OCI-LY7 (cell line): ENCODE measurements around the gene GLT8D2. TPM values are rescaled to one million over a fixed set of nuclear protein-coding genes. Genes with fewer than 3 reads are reported as not detected.

Experiments
- BruUV-seq: library from RNA; stranded (reverse); fragments of 400-500 nt; replicated peaks from 2 replicates; lab custom pipeline; 2021; lab: Mats Ljungman, UMichigan
- CTCF ChIA-PET: fragments of 300-600 bp; sonication (Branson Sonifier 250); formaldehyde crosslinking; loops from one replicate; lab custom pipeline; 2022; ENCODE audit warnings: antibody characterized with exemption; ENCODE audit not compliant: unreplicated experiment; lab: Charles Lee
- POLR2A ChIA-PET: fragments of 300-600 bp; sonication (Branson Sonifier 250); formaldehyde crosslinking; loops from one replicate; lab custom pipeline; 2022; ENCODE audit warnings: antibody characterized with exemption; lab: Charles Lee
- DNase-seq: peaks from one replicate; pipeline ENCODE4 v3.0.0-alpha.2; 2015; ENCODE audit warnings: low spot score
- H2AFZ ChIP-seq: fragments of 200-600 bp; sonication (generic), shearing (Covaris generic); 2 replicates; pipeline ENCODE4 v1.6.1; 2014; ENCODE audit warnings: mild to moderate bottlenecking, antibody characterized with exemption, low read length, moderate library complexity
- H3K27ac ChIP-seq: fragments of 200-600 bp; sonication (generic); 2 replicates; pipeline ENCODE4 v1.5.1; 2014; ENCODE audit warnings: mixed run types, low read depth, mild to moderate bottlenecking, moderate library complexity, low read length, inconsistent platforms; ENCODE audit not compliant: poor library complexity, severe bottlenecking
- H3K36me3 ChIP-seq: fragments of 200-600 bp; sonication (generic); 2 replicates; pipeline ENCODE4 v1.6.1; 2014; ENCODE audit warnings: mild to moderate bottlenecking, antibody characterized with exemption, low read length, moderate library complexity, mixed read lengths; ENCODE audit not compliant: insufficient read depth
- H3K4me1 ChIP-seq: fragments of 200-600 bp; sonication (generic); 2 replicates; pipeline ENCODE4 v1.5.1; 2014; ENCODE audit warnings: mild to moderate bottlenecking, low read length; ENCODE audit not compliant: insufficient read depth, poor library complexity, severe bottlenecking
- H3K4me2 ChIP-seq: fragments of 200-600 bp; sonication (generic); 2 replicates; pipeline ENCODE4 v1.6.1; 2014; ENCODE audit warnings: mild to moderate bottlenecking, low read length
- H3K4me3 ChIP-seq: fragments of 200-600 bp; sonication (generic); 2 replicates; pipeline ENCODE4 v1.5.1; 2014; ENCODE audit warnings: mild to moderate bottlenecking, low read depth, low read length; ENCODE audit not compliant: poor library complexity, severe bottlenecking
- H3K79me2 ChIP-seq: fragments of 200-600 bp; sonication (generic); 2 replicates; pipeline ENCODE4 v1.6.1; 2016; ENCODE audit warnings: low read depth, mild to moderate bottlenecking, low read length, moderate library complexity, mixed read lengths; ENCODE audit not compliant: insufficient read depth
- H3K9me2 ChIP-seq: fragments of 200-600 bp; sonication (generic); 2 replicates; pipeline ENCODE4 v1.6.1; 2016; ENCODE audit warnings: mild to moderate bottlenecking, low read length, mixed read lengths; ENCODE audit not compliant: insufficient read depth
- H3K9me3 ChIP-seq: fragments of 200-600 bp; sonication (generic); 2 replicates; pipeline ENCODE4 v1.6.1; 2014; ENCODE audit warnings: mild to moderate bottlenecking, mixed run types, low read length, mixed read lengths
- H4K20me1 ChIP-seq: fragments of 200-600 bp; sonication (generic); 2 replicates; pipeline ENCODE4 v1.6.1; 2014; ENCODE audit warnings: mild to moderate bottlenecking, antibody characterized with exemption, low read length, moderate library complexity, mixed read lengths; ENCODE audit not compliant: insufficient read depth
- CTCF ChIP-seq: fragments of 200-600 bp; sonication (generic); conservative IDR thresholded peaks from 2 replicates; pipeline ENCODE4 v1.5.1; 2014; ENCODE audit warnings: mild to moderate bottlenecking, antibody characterized with exemption, low read length, moderate library complexity, mixed read lengths
- EZH2phosphoT487 ChIP-seq: fragments of 200-600 bp; sonication (generic); IDR thresholded peaks from 2 replicates; pipeline ENCODE4 v1.6.1; 2018; ENCODE audit warnings: low read depth, borderline replicate concordance, mild to moderate bottlenecking, mixed run types, antibody characterized with exemption, low read length, moderate library complexity, mixed read lengths
- intact Hi-C: fragments of 100-400 bp; cut with micrococcal nuclease; formaldehyde crosslinking; loops from one replicate; pipeline ENCODE4 v1.10.0; 2022; ENCODE audit not compliant: unreplicated experiment
- total RNA-seq, 2 experiments: library from RNA; depleted of rRNA in 1 of 2; stranded (reverse); fragments of >200 nt in 1 of 2; shearing (Covaris generic) in 1 of 2; gene quantifications; 2 replicates each; pipeline ENCODE4 v1.2.3, GENCODE V29; 2014 to 2022

Gene GLT8D2
- total RNA-seq, 2 experiments from 2014 or later: not detected

- Histone ChIP-seq H3K36me3 (peaks cover 100% of the 10 kb centered on the region), H4K20me1 (0 out of 2 replicates have a peak, but pooled peaks cover 4% of the 10 kb centered on the region), H3K9me2 (no peaks in the 10 kb centered on the region), H3K4me3 (no peak overlapping the region), H3K4me1 (no peaks in the 10 kb centered on the region), H3K79me2 (no peaks in the 10 kb centered on the region; the same call in 1 of the 2 replicates), H2AFZ (no peak overlapping the region), H3K27ac (no peak overlapping the region), H3K9me3 (no peaks in the 10 kb centered on the region), H3K4me2 (no peak overlapping the region)
- DNase-seq: no peak
- no TSS peak for BruUV-seq
- intact Hi-C loops: no loop called here
- no peak for TF ChIP-seq CTCF
- no peak for TF ChIP-seq EZH2phosphoT487
- POLR2A ChIA-PET: interaction anchor here (1.2 to 1.9 kb wide), 3 partner anchors 8 to 18 kb away, joined by 3 to 8 read pairs (median 3); partner anchors contain the start of gene TDG
- CTCF ChIA-PET: no interaction called here
Observed at GRCh38 chr12:103947871-103948555, 102.0 kb downstream of the GLT8D2 start.

DNA sequence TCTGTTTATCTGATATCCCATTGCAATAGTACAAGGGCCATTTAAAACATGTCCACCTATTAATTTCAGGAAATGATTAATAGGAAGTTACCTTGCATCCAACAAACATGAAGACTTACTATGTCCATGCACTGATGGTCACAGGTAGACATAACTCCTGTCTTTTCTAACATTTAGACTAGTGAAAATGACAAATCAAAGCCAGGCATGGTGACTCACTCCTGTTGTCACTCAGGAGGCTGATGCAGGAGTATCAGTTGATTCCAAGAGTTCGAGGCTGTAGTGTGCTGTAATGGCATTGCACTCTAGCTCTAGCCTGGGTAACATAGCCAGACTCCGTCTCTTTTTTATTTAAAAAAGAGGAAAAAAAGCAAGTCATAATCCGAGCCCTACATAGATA is 105.0 kb downstream of the GLT8D2 start:
- H3K4me1 ChIP-seq: no peaks in the 10 kb centered on the region
- TF ChIP-seq EZH2phosphoT487: no peak
- no peak for TF ChIP-seq CTCF
- no peak overlapping the region for H3K27ac ChIP-seq
- no peak overlapping the region for H3K4me2 ChIP-seq
- H3K4me3 ChIP-seq: no peak overlapping the region
- H3K9me3 ChIP-seq: no peaks in the 10 kb centered on the region
- intact Hi-C loops: no loop called here
- DNase-seq: no peak
- no peaks in the 10 kb centered on the region for H3K79me2 ChIP-seq
- H3K9me2 ChIP-seq: no peaks in the 10 kb centered on the region
- no peak overlapping the region for H2AFZ ChIP-seq
- BruUV-seq: no TSS peak
- POLR2A ChIA-PET: interaction anchor here (0.7 to 3.5 kb wide), 3 partner anchors 9 to 19 kb away, joined by 4 to 11 read pairs (median 6); a partner anchor contains a TSS
- H4K20me1 ChIP-seq: 0 out of 2 replicates have a peak, but pooled peaks cover 7% of the 10 kb centered on the region
- H3K36me3 ChIP-seq: peaks cover 100% of the 10 kb centered on the region
- CTCF ChIA-PET: no interaction called here

Other genes starting within 250 kb of the GLT8D2 start
- gene NT5DC3, start 209.0 kb downstream of the GLT8D2 start, total RNA-seq (2014; rRNA removed; shearing (Covaris generic)): 4.6 and 4.7 TPM in 2 replicates
- 6.2 and 7.5 TPM in 2 replicates for gene NT5DC3, start 209.0 kb downstream of the GLT8D2 start, total RNA-seq (2022)
- 235 and 303 TPM in 2 replicates for gene HSP90B1, start 119.8 kb downstream of the GLT8D2 start, total RNA-seq (2014; rRNA removed; shearing (Covaris generic))
- gene HSP90B1, start 119.8 kb downstream of the GLT8D2 start, total RNA-seq (2022): 254 and 304 TPM in 2 replicates
- 39.4 and 43.3 TPM in 2 replicates for gene TDG, start 84.3 kb downstream of the GLT8D2 start, total RNA-seq (2014; rRNA removed; shearing (Covaris generic))
- 49.1 and 55.3 TPM in 2 replicates for gene TDG, start 84.3 kb downstream of the GLT8D2 start, total RNA-seq (2022)
- 8.7 and 14.6 TPM in 2 replicates for gene HCFC2, start 14.3 kb upstream of the GLT8D2 start, total RNA-seq (2014; rRNA removed; shearing (Covaris generic))
- 11.8 and 14.2 TPM in 2 replicates for gene HCFC2, start 14.3 kb upstream of the GLT8D2 start, total RNA-seq (2022)
- 21.6 and 30.2 TPM in 2 replicates for gene NFYB, start 88.0 kb upstream of the GLT8D2 start, total RNA-seq (2014; rRNA removed; shearing (Covaris generic))
- gene NFYB, start 88.0 kb upstream of the GLT8D2 start, total RNA-seq (2022): 38.5 and 40.3 TPM in 2 replicates
- gene TXNRD1, start 165.6 kb upstream of the GLT8D2 start, total RNA-seq (2014; rRNA removed; shearing (Covaris generic)): 132 and 140 TPM in 2 replicates
- 108 and 117 TPM in 2 replicates for gene TXNRD1, start 165.6 kb upstream of the GLT8D2 start, total RNA-seq (2022)